Measurements from ENCODE around the gene S1PR1.
"Not testable (repeated sequence)": the region's sequence is repeated elsewhere in the genome, so short reads cannot be mapped to it uniquely, and the experiment has no call there.

The S1PR1 gene

GRCh38 chr1:101217148-101217547 is 19.7 kb upstream of the S1PR1 start:
- Mint-ChIP-seq H3K27ac (peak overlapping the region in 2 of 3 experiments; percentile 31 to 73), H3K4me3 (no peak overlapping the region), H3K9me3 (no peaks in the 10 kb centered on the region), H3K36me3 (ENCODE audit: low read depth) (no peaks in the 10 kb centered on the region), H3K27me3 (ENCODE audit: low read depth) (peaks cover 4% of the 10 kb centered on the region), H3K4me1 (no peaks in the 10 kb centered on the region)
- no peak for TF ChIP-seq CTCF (IDR thresholded peaks at IDR 0.05; ENCODE audit: unreplicated experiment in 3 of 3)

- H3K4me3 Mint-ChIP-seq; H3K27ac Mint-ChIP-seq; H3K9me3 Mint-ChIP-seq; H3K36me3 Mint-ChIP-seq (ENCODE audit: low read depth); H3K27me3 Mint-ChIP-seq (ENCODE audit: low read depth); H3K4me1 Mint-ChIP-seq: not testable (repeated sequence)
These were observed 17.9 kb upstream of the S1PR1 start for GRCh38 chr1:101218968-101219367.

GRCh38 chr1:101219924-101220870 is 16.6 kb upstream of the S1PR1 start:
- Mint-ChIP-seq H3K27me3 (ENCODE audit: low read depth) (peaks cover 4% of the 10 kb centered on the region), H3K4me1 (no peaks in the 10 kb centered on the region), H3K4me3 (no peak overlapping the region), H3K9me3 (no peaks in the 10 kb centered on the region), H3K27ac (no peak overlapping the region), H3K36me3 (ENCODE audit: low read depth) (no peaks in the 10 kb centered on the region)
- TF ChIP-seq CTCF (IDR thresholded peaks at IDR 0.05; ENCODE audit: unreplicated experiment in 3 of 3) = no peak

- no peak for TF ChIP-seq CTCF (IDR thresholded peaks at IDR 0.05; ENCODE audit: unreplicated experiment in 3 of 3)
- Mint-ChIP-seq H3K27me3 (ENCODE audit: low read depth) (no peaks in the 10 kb centered on the region), H3K4me1 (no peaks in the 10 kb centered on the region), H3K36me3 (ENCODE audit: low read depth) (no peaks in the 10 kb centered on the region), H3K9me3 (no peaks in the 10 kb centered on the region), H3K27ac (no peak overlapping the region), H3K4me3 (no peak overlapping the region)
These were observed 15.9 kb upstream of the S1PR1 start for GRCh38 chr1:101220906-101221305.

- TF ChIP-seq CTCF (IDR thresholded peaks at IDR 0.05; ENCODE audit: unreplicated experiment in 3 of 3) = no peak
- no peaks in the 10 kb centered on the region for H3K9me3 Mint-ChIP-seq
- no peak overlapping the region for H3K4me3 Mint-ChIP-seq
- no peaks in the 10 kb centered on the region for H3K4me1 Mint-ChIP-seq
- H3K27ac Mint-ChIP-seq = no peak overlapping the region
- H3K27me3 Mint-ChIP-seq (ENCODE audit: low read depth) = no peaks in the 10 kb centered on the region
- H3K36me3 Mint-ChIP-seq (ENCODE audit: low read depth) = no peaks in the 10 kb centered on the region
These were observed 14.8 kb upstream of the S1PR1 start for GRCh38 chr1:101221945-101222429.

GRCh38 chr1:101227837-101228236 is 9.0 kb upstream of the S1PR1 start:
- no peaks in the 10 kb centered on the region for H3K4me1 Mint-ChIP-seq
- H3K27me3 Mint-ChIP-seq (ENCODE audit: low read depth) = peaks cover 17% of the 10 kb centered on the region
- H3K9me3 Mint-ChIP-seq = no peaks in the 10 kb centered on the region
- H3K27ac Mint-ChIP-seq = no peak overlapping the region
- TF ChIP-seq CTCF (IDR thresholded peaks at IDR 0.05; ENCODE audit: unreplicated experiment in 3 of 3) = no peak
- H3K4me3 Mint-ChIP-seq = no peak overlapping the region
- no peaks in the 10 kb centered on the region for H3K36me3 Mint-ChIP-seq (ENCODE audit: low read depth)

All from nephron (organoid).